HG03066 (cell line): ENCODE data around the gene SOCS3.

ENCODE experiments used
- ATAC-seq: cut with Tn5 transposase; IDR thresholded peaks from one replicate; pipeline ENCODE4 v1.9.1; 2021; ENCODE audit warnings: low read depth; ENCODE audit not compliant: unreplicated experiment

SOCS3 gene

DNA sequence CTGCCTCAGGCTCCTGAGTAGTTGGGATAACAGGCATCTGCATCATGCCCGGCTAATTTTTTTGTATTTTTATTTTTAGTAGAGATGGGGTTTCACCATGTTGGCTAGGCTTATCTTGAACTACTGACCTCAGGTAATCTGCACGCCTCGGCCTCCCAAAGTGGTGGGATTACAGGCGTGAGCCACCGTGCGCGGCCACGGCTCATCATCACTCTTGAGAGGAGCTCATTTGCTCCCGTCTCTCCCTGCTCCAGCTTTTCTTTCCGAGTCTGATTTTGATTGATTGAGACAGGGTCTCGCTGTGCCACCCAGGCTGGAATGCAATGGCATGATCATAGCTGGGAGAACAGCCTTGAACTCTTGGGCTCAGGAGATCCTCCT lies 31.2 kb upstream of the SOCS3 start:
- no peak for ATAC-seq

GRCh38 chr17:78390241-78391050 lies 30.6 kb upstream of the SOCS3 start:
- ATAC-seq = no peak

GRCh38 chr17:78387977-78388941 lies 28.4 kb upstream of the SOCS3 start:
- ATAC-seq = no peak

DNA sequence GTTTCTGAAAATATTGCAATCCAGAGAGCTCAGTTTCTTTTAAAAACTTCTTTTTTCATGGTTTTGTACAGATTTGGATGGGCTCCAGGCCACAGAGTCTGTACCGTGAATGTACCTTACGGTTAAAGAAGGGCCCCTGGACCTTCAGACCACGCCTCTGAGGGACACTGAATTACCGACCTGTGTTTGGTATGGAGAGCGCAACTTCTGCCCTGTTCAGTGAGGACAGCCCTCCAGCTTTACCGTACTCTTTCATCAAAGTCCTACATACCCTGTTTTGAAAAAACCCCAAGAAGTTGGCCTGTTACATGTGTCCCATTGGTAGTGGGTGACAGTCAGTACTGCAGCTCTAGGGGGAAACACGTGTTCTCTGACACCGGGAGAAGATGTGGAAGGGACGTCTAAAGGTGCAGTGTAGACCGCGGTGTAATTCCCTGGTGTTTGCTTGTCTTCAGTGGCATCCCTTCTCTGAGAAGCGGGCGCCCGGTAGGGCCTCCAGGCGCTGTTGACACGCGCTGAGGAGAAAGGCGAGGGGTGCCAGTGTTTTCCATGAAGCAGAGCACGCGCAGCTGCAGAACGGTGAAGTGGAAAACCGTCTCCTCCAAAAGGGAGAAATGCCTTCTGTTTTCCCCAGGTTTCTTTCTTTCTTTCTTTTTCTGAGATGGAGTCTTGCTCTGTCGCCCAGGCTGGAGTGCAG lies 24.8 kb upstream of the SOCS3 start:
- peak; percentile 11 for ATAC-seq

DNA sequence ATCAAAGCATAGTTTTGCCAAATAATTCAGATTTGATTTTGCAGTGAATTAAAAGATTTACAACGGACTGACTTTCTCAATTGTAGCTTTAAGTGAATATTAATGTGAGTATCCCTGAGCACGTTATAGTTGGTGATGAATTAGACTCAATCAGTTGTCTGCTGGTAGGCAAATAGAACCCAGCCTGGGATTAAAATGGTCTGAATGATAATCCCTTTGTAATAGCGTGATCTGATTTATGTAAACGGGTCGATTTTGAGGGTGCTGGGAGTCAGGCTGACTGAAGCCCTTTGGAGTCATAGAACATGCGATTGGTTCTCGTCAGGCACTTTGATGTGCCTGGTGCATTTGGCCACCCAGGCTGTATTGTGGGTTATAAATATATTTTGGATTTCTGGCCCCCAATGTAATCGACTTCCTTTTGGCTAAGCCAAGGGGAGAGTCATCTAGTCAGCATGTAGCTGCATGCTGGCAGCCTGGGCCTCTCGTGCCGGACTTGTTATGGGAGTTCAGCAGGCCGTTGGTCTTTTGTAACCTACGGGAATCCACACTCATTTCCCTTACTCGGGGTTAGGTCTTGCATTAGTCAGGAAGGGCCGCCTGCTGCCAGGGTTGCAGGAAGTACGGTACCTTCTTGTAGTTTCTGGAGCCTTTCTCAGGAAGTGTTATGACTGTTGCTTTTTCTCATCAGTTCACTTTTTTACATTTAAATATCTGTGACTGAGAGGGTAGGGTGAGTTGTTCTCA lies 24.0 kb upstream of the SOCS3 start:
- ATAC-seq = peak; percentile 36

GRCh38 chr17:78381601-78382232 lies 21.8 kb upstream of the SOCS3 start:
- ATAC-seq = no peak

GRCh38 chr17:78380370-78380769 lies 20.5 kb upstream of the SOCS3 start:
- no peak for ATAC-seq

GRCh38 chr17:78379131-78379491 lies 19.2 kb upstream of the SOCS3 start:
- ATAC-seq = no peak

DNA sequence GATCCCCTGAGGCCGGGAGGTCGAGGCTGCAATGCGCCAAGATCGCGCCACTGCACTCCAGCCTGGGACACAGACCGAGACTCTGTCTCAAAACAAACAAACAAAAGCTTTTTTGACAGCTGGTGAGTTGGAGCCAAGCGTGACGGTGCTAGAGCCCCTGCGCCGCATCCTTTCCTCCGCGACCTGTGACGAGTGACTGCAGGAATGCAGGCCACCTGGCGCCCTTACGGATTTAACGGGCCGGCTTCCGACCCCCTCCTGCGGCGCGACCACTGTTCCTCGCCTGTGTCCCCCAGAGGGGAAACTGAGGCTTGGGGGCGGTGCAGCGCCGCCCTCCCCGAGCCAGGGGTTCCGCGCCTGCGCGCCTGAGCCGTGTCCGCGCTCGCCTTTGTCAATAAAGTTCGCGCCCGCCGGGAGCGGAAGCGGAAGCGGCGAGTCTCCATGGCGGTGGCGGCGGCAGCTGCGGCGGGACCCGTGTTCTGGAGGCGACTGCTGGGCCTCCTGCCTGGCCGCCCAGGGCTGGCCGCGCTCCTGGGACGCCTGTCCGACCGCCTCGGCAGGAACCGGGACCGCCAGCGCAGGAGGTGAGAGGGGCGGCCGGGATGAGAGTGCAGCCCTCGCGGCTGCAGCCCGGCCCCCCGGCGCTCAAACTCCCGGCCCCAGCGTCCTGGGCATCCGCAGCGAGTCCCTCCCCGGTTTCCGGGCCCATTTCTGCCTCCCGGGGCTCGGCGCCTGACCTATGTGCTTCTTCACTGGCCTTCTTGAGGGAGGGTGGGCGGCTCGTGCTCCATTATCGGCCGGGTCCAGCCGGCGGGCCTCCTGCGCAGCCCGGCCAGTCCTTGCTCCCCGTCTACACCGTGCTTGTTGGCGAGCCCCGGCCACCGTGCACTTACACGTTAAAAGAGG lies 18.6 kb upstream of the SOCS3 start, which contains the start of gene PGS1:
Gene PGS1, plus strand, starts transcription at position 425 of the 906 bp plus-strand sequence. Its CDS starts 17 bp downstream, at position 442.
- ATAC-seq = no peak

DNA sequence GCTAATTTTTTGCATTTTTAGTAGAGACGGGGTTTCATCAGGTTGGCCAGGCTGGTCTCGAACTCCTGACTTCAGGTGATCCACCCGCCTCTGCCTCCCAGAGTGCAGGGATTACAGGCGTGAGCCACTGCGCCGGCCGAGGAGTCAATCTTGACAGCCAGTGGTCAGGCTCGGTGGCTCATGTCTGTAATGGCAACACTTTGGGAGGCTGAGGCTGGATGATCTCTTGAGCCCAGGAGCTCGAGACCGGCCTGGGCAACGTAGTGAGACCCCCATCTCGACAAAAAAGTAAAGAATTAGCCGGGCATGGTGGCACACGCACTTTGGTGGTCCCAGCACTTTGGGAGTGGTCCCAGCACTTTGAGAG lies 18.0 kb upstream of the SOCS3 start:
- ATAC-seq = no peak

GRCh38 chr17:78376161-78376560 lies 16.3 kb upstream of the SOCS3 start:
- ATAC-seq = no peak

DNA sequence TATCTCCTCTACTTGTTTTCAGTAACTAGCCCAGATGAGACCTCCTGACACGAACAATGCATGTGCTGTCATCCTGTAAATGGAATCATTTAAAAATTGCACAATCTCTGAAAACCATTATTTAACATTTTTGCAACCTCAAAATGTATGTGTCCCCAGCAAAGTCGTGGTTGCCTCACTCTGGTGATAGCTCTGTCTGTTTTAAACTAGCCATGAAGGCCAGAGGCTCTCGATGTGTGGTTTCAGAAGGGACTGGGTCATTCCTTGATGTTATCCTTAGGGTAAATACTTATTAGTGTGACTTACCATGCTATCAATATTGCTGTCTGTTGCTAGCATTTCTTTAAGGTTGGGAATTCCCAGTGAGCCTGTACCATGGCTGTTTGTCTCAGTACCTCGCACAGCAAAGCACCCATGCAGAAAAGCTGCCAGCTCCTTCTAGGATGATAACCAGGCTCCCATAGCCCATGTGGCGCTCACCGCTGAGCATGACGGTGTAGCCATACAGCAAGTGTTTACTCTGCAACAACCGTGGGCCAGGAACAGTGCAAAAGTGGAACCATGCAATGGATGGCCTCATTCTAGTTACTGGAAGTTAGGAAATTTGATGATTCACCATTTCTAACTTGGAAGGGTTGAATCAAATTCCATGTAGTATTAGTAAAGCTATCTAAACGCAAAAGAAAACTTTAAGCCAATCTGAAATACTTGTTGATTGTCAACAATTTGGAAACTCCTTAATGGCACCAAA lies 15.7 kb upstream of the SOCS3 start:
- no peak for ATAC-seq

DNA sequence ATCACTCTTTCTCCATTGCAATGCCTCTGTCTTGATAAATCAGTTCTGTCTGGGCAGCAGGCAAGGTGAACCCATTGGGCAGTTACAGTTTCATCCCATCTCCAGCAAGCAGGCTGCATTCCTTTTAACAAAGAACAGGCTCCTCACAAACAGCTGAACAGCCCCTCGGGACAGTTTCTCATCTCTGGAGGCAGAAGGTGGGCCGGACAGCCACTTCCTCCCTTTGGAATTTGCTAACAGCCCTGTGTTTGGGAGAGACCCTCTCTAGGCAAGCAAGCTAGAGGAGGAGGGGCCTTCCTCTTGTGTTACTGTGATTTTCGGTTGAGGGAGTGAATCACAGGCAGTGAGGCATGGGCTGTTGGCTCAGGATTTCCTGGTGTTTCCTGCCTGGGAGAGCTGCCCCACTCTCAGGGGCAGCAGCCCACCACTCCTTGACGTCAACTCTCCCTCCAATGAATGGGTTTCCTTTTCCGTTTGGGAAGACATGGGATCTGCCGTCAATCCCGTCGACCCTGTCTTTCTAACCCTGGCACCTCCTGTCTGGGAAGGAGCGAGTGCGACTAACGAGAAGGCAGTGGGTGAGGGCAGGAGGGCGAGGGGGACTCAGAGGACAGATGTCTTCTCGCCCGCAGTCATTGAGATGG lies 14.9 kb upstream of the SOCS3 start:
- no peak for ATAC-seq

DNA sequence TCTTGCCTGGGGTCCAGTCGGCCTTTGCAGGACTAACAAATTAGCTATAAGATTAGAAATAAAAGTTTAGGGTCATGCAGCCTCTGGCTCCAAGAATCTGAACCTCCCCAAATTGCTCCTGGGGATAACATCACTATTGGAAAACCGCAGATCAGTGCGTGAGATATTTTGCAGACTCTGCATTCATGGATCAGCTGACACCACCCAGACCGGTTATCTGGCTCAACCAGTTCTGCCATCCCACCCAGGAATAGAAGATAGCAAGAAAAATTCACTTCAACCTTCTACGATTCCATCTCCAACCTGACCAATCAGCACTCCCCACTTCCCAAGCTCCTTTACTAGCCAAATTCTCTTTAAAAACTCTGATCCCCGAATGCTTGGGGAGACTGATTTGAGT lies 14.3 kb upstream of the SOCS3 start:
- ATAC-seq = no peak

GRCh38 chr17:78372841-78373240 lies 13.0 kb upstream of the SOCS3 start:
- no peak for ATAC-seq

DNA sequence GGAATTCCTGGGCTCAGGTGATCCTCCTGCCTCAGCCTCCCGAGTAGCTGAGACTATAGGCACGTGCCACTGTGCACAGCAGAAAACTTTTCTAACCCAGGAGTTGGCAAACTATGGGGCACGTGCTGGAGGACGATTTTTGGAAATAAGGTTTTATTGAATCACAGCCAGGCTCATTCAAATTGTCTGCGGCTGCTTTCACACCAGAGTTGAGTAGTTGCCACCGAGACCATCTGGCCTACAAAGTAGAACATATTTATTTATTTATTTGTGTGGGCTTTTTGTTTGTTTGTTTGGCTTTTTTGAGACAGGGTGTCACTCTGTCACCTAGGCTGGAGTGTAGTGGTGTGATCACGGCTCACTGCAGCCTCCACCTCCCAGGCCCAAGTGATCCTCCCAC lies 11.2 kb upstream of the SOCS3 start:
- no peak for ATAC-seq

DNA sequence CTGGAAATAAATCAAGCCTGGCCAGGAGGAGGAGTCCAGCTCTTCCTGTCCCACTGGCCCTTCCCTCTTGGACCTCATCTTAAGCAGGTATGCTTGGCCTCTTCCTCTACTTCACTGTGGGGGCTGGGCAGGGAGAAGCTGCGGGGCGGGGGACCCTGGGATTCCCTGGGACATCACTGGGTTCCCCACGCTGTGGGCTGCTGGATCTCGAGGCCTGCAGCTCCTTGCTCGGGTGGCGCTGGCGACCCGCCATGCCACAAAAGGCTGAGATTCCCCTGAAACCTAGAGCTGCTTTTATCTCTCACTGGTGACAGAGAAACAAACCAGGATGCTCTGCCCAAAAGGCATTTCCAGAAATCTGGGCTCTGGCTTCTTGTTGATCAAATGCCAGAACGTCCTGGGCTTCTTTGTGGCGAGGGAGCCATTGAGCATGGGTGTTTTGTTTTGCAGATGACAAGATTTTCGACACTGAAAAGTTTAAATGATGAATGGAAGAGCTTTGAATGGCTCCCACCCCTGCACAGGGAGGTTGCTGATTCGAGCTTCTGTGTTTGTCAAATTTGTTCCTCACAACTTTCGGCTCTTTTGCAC lies 10.0 kb upstream of the SOCS3 start:
- ATAC-seq = no peak
